GM18867 (cell line): ENCODE measurements around the gene ST6GALNAC6.
A peak's percentile ranks its signal among the peaks of the same experiment; 100 is the strongest.

ENCODE experiments used
- ATAC-seq: cut with Tn5 transposase; IDR thresholded peaks from one replicate; pipeline ENCODE4 v1.9.1; 2021; ENCODE audit warnings: mild to moderate bottlenecking, moderate library complexity; ENCODE audit not compliant: unreplicated experiment

The ST6GALNAC6 gene

DNA sequence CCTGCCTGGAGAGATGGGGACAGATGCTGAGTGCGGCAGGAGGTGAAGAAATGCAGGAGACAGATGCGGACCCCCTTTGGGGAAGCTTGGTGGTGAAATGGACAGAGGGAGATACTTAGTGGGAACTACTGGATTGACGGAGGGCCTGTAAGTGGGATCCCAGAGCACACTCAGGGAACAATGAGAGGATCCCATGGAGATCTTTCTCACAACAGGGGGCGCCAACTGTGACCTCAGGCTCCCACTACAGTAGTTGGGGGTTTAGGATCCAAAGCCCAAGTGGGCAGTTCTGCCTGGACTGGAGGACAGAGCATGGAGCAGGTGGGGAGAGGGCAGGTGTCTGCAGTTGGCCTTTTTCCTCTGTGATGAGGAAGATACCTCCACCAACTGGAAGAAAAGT lies 34.8 kb upstream of the ST6GALNAC6 start:
- ATAC-seq, result no peak

DNA sequence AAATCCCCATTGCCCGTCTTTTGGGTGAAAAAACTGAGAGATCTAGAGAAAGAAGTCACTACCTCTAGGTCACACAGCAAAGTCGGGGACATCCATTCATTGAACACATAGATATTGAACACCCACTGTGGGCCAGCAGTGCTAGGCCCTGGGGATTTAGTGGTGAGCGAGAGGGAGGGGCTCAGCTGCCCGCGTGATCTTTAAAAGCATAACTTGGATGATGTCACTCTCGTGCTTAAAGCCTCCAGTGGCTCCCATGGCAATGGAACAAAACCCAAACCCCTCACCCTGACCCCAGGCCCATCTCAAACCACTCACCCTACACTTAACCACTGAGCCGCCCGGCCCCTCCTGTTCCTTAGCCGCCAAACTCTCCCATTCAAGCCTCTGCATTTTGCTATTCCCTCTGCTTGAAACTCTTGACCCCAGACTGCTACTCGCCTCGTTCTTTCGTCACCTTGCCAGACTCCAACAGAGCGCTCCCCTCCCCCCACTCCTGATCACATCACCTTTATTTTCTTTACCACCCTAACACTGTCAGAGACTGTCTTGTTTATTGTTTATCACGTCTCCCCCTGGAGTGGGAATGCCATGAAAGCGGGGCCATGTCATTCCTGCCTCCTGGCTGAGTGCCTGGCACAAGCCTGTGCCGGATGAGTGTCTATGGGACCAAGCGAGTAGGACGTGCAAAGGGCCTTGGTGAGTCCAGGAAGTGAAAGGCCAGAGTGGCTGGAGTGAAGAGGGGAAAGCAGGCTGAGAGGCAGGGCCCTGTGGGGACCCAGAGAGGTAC lies 31.9 kb upstream of the ST6GALNAC6 start:
- ATAC-seq, result peak; percentile 14

DNA sequence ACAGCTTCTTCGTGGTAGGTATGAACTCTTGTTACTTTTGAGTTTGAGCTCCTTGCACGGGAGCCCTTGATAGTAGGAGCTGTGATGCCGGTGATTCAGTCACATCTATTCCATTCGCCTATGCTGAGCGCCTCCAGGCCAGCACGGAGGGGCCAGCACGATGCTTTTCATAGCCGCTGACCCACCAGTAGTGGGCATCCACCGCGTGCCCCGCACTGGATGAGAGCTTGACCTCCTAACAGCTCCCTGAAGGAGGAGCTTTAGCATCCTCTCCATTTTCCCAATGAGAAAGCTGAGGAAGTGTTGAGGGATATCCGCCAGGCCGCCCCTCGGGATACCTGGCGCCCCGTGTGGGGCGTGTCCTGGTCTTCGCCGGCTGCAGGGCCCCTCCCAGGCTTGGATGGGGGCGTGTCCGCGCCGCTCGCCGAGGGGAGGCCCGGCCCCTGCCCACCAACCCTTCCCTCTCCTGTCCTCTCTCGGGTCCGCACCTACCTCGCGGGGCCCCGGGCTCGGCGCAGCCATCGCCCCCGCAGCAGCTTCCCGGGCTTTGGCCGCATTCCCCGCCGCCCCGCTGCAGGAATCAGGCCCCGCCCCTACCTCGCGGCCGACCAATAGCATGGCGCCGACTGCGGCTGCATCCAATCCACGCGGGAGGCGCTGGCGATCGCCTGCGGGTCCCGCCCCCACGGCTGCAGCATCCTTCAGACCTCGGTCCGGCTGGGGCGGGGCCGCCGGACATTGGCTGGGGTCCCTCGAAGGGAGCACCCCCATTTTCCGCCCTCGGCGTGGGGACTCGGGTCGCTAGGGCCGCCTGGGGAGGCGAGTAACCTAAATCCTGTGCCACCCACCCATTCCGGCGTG lies 31.1 kb upstream of the ST6GALNAC6 start, which contains the start of gene PIP5KL1:
Gene PIP5KL1, minus strand, starts transcription at position 547 of the 861 bp plus-strand sequence. Its CDS starts 25 bp downstream, at position 522.
- ATAC-seq, result peak; percentile 81

DNA sequence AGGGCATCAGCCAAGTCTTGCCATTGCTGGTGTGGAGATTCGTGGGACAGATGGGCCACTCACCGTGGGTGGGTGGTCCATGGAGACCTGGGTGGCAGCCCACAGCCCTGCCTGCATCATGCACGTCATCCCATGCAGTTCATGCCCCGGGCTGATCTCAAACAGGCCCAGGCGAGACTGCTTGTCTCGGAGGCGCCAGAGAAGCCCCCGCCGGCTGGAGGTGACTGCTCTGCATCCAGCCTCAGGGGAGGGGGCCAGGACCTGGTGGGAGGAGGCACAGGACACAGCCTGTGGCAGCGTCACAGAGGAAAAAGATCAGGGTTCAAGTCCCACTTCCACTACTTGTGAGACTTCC lies 30.2 kb upstream of the ST6GALNAC6 start:
- ATAC-seq, result no peak

DNA sequence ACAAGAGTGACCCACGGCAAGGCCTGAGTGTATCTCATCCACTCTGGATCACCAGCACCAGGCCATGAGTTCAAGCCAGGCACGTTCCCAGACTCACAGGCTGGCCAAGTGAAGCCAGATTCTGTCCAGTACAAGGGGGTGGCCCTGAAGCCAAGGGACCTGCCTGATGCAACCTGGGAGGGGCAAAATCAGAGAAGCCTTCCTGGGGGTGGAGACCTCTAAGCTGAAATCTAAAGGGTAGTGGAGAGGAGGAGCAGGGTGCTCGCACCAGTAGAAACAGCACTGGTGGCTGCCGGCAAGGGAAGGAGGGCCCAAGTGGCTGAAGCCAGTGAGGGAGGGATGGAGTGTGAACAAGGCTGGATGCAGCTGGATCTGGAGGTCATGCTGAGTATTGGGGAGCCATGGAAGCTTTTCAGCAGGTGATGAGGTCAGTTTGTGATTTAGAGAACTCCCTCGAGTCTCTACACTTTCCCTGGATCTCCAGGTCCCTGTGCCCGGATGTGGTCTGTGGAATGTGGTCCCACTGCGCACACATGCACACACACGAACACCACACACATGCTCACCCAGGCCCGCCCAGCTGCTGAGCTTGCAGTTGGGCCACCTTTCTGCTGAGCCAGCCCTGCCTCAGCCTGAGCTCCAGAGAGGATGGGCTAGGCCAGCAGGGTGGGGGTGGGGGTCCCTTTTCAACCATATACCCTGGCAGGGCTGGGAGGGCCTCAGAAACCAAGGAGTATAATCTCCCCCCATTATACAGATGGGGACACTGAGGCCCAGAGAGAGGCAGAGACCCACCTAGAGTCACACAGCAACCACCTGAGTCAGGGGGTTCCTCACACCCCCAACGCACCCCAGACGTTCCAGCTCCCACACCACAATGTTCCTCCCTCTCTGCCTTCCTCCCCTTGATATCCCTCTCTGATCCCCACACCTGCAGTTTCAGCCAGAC lies 29.5 kb upstream of the ST6GALNAC6 start:
- no peak for ATAC-seq

DNA sequence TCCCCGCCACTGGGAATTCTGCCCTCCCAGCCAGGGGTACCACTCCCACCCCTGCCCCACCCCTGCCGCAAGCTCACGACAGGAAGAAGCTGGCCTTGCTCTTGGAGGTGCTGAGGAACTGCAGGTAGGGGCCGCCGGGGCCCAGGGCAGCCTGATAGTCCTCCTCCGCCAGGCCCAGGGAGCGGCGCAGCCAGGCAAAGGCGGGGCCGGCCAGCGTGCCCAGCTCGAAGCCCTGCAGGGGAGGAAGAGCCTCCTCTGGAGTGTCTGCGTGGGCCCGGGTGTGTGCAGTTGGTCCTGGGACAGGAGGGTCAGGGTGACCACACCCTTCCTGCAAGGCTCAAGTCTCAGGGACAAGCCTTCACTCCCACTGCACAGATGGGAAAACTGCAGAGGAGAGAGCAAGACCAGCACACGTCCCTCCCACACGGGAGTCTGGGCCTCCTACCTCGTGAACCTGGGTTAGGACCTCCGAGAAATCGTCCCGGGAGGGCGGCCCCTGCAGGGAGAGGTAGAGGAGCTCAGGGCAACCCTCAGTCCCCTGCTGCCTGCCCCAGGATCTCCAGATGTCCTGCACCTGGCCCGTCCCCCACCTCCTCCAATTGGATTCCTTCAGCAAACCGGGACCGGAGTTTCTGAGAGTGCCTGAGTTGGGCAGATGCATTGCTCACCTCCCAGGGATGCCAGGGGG lies 28.7 kb upstream of the ST6GALNAC6 start:
- no peak for ATAC-seq

DNA sequence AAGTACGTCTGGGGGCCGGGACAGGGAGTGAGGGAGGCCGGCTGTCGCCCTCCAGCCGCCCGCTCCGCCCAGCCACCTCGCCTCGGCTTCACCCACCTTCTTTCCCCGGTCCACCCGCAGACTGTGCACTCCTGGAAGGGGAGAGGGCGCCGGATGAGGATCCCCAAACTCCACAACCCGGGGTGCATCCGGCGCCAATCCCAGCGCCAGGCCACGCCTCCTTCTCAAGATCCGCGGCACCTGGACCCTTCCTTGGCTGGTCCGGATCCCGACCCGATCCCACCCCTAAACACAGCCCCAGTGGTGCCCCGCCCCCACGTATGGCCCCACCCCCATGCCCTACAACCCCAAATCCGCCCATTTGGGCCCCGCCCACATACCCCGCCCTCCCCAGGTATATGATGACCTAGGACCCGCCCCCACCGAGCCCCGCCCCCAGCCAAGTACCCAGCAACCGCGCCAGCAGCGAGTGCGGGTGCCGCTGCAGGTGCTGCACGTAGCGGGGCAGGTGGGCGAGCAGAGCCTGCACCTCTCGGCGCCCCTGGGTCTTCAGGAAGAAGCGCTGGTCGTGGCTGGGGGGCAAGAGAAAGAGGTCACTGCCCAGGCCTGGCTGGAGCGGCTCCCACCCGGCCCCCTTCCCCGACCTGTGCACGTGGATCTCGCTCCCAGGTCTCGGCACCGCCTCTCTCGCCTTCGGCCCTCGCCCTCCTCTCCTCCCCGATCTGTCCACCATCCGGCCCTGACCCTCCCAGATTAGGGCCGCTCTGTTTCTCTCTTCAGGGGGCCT lies 28.0 kb upstream of the ST6GALNAC6 start:
- no peak for ATAC-seq

DNA sequence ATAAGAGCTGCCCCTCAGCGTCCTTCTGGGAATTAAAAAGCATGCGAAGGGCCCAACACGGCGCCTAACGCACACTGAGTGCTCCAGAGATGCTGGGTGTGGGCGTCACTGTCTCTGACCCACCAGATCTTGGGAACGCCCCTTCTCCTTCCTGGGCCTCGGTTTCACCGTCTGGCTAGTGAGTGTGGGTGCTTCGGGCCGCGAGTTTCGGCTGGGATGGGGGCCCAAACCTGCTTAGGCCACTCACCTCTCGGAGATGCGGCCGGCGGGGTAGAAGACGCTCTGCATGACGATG lies 27.4 kb upstream of the ST6GALNAC6 start:
- ATAC-seq, result no peak

DNA sequence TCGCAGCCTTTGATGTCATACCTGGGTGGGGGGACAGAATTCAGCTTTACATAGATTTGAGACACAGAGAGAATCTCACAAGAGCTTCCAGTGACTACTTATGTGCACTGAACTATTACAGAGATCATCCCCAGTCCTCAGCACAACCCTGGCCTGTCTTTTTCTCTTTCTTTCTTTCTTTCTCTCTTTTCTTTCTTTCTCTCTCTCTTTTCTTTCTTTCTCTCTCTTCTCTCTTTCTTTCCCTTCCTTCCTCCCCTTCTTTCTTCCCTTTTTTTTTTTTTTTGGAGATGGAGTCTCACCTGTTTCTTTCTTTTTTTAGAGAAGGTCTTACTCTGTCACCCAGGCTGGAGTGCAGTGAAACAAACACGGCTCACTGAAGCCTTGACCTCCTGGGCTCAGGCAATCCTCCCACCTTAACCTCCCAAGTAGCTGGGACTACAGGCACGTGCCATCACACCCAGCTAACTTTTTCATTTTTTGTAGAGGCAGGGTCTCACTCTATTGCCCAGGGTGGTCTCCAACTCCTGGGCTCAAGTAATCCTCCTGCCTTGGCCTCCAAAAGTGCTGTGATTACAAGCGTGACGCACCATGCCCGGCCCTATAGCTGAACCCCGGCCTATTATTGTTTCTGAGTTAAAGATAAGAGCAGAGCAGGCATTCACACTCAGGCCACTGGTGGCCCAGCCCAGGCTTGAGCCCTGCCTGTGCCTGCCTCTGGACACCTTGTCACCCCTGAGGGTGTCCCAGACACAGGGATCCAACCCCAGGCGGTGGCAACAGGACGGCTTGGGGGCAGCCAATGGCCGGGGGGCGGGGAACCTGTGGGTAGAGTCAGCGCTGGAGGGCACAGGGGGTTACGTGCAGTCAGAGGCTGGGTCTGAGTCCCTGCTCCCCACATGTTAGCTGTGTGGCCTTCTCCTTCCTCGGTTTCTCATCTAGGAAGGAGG lies 26.8 kb upstream of the ST6GALNAC6 start:
- ATAC-seq, result no peak

DNA sequence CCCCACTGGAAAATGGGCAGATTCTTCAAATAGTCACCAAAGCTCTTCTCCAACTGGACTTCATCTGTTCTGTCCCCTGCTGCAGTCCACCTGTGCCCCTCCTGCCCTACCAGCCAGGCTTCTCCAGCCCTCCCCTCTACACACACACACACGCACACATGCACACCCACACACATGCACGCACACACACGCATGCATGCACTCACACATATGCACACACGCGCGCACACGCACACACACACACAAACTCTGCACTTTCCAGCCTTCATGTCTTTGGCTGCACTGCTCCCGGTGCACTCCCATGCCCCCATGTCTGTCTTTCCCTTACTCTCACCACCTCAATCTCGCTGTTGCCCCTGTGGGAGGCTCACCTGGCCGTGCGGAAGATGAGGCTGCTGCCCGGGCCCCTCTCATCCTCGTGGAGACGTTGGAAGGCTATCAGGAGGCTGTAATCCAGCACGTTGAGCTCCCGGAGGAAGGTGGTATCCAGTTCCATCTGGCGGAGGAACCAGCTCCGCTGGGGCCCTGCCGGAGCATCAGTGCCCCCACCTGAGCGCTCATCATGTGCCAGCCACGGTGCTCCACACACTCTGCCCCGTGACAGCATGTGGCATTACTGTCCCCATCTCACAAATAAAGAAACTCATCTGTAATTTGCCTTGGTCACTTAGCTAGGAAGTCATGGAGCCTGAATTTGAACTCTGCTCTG lies 25.5 kb upstream of the ST6GALNAC6 start:
- ATAC-seq, result no peak

DNA sequence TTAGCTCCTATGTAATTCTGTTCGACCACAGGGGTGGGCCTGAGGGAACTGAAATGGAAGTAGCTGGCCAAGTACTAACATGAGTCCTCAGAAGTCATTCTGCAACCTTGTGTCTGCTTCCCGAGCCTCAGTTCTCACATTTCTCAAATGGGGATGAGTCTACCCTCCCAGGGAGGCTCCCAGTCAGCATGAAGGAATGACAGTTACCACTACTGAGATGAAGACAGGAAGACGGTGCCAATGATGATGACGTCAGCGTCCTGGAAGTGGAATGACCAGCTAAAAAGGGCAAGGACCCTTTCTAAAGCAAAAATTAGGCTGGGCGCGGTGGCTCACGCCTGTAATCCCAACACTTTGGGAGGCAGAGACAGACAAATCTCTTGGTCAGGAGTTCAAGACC lies 24.4 kb upstream of the ST6GALNAC6 start:
- ATAC-seq, result no peak

DNA sequence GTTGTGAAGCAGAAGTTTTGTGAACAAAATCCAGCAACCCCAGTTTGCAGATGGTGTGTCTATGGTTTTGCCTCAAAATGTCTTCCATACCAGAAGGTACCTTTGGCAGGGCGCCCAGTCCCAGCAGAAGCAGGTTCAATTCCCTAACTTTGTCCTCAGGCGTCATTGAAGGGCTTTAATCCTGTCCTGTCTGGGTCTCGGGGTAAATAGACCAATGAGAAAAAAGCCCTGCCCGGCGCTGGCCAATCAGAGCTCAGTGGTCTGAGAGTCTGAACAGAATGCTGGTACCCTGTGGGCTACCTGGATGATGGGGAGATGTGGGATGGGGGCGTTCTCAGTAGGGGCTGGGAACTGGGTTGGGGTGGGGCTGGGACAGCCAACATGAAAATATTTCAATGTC lies 23.6 kb upstream of the ST6GALNAC6 start:
- no peak for ATAC-seq

DNA sequence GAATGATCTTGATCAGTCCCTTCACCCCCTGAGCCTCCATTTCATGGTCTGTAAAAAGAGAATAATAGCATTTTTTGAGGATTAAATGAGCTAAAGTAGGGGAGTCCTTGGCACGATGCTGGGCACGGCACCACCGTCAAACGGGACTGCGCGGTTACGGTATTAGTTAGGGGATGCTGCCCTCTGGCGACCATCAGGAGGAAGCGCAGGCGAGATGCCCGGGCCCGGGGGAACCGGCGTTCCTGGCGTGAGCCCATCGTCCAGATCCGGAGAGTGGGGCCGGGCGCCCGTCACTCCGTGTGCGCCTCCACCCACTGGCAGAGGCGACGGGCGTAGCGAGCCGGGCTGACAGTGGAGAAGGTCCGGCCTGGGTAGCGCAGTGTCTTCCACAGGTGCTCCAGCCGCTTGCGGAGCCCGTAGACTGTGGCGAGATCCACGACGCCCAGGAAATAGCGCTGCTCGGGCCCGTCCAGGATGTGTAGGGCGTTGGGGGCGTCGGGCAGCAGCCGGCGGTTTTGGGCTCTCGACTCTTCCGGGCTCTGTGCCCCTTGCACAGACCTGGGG lies 22.2 kb upstream of the ST6GALNAC6 start:
- peak; percentile 34 for ATAC-seq

DNA sequence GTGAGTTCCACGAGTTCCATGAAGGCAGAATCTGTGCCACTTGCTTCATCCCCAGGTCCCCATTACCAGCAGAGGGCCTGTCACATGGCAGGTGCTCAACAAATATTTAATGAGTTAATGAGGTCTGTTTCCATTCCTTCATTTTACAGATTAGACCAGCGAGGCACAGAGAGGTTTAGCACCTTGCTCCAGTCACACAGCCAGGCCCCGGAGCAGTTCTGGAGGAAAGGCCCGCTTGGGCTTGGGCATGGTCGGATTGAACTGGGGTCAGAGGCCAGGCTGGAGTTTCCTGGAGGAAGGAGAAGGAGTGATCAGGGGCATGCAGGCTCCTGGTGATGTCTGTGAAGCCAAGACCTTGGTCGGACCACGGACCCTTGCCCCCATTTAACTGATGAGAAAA lies 21.4 kb upstream of the ST6GALNAC6 start:
- no peak for ATAC-seq

DNA sequence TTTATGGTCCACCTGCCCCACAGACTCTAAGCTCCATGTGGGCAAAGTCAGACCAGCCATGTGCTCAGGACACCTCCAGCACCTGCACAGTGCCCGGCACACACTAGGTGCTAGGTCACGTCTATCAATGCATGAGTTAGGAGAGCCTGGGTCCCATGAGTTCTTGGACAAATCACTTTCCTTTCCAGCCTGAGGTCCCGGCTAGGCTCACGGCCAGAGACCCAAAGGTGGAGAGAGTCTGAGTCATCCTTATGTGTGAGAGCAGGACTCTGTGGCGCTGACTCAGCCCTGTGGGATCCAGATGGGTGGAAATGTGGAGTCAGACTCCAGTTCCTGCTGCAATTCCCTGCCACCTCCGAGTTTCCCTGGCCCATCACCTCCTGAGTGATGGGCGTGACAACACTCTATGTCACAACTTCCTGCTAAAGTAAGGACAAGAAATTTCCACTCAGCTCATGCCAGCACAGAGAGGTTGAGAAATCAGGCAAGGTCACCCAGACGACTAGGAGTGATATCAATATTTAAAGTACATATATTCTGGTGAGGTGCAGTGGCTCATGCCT lies 19.9 kb upstream of the ST6GALNAC6 start:
- no peak for ATAC-seq

DNA sequence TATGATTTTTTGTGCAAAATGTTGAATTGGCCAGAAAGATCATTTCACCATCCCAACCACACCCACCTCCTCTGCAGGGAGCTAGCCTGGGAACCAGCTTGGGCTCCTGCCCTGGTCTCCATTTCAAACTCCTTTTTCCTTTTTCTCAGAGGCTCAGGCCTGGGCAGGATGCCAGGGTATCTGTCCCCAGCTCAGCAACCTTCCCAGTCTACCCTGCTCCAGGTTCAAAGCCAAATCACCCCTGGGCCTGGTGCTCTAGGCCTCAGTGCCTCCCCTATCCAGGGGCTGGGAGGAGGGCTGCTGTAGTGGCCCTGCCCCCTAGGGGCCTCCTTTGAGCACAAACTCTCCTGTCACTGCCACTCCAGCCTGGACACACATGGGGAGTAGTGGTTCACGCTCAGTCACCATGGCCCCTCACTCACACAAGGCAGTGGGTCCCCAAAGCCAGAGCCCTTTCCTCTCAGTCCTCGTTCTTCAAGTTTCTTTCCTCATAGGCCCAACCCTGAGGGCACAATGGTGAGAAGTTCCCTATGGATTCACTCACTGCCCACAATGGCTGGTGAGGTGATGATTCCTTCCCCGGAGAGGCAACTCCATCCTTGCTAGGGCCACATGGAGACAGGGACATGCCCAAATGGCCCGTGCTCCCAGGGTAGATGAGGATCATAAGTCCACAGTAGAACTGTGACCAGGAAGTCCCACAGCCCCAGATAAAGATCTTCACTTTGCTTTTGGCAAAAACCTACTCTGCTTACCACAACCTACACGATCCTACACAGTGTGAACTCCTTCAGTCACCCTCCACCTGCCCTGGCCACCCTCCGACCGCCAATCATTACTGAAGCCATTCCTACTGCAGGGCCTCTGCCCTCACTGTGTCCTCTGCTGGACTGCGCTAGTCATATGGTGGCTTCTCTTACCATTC lies 19.0 kb upstream of the ST6GALNAC6 start:
- ATAC-seq, result no peak
